GM20000 (cell line): Measurements from ENCODE around the gene PRKG1.

ENCODE experiments used
- DNase-seq: peaks from one replicate; pipeline ENCODE4 v3.0.0; 2012; ENCODE audit warnings: low spot score
- TF ChIP-seq, protein P1 (sequence below): IDR thresholded peaks from 2 replicates; pipeline ENCODE4 v1.5.1; 2012; ENCODE audit warnings: mild to moderate bottlenecking, control low read depth; ENCODE audit errors: extremely low read depth, missing control alignments

PRKG1 gene

GRCh38 chr10:52136921-52137320 is 1062.6 kb downstream of the PRKG1 start:
- DNase-seq, result no peak
- TF ChIP-seq, protein P1, sequence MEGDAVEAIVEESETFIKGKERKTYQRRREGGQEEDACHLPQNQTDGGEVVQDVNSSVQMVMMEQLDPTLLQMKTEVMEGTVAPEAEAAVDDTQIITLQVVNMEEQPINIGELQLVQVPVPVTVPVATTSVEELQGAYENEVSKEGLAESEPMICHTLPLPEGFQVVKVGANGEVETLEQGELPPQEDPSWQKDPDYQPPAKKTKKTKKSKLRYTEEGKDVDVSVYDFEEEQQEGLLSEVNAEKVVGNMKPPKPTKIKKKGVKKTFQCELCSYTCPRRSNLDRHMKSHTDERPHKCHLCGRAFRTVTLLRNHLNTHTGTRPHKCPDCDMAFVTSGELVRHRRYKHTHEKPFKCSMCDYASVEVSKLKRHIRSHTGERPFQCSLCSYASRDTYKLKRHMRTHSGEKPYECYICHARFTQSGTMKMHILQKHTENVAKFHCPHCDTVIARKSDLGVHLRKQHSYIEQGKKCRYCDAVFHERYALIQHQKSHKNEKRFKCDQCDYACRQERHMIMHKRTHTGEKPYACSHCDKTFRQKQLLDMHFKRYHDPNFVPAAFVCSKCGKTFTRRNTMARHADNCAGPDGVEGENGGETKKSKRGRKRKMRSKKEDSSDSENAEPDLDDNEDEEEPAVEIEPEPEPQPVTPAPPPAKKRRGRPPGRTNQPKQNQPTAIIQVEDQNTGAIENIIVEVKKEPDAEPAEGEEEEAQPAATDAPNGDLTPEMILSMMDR, result no peak

DNA sequence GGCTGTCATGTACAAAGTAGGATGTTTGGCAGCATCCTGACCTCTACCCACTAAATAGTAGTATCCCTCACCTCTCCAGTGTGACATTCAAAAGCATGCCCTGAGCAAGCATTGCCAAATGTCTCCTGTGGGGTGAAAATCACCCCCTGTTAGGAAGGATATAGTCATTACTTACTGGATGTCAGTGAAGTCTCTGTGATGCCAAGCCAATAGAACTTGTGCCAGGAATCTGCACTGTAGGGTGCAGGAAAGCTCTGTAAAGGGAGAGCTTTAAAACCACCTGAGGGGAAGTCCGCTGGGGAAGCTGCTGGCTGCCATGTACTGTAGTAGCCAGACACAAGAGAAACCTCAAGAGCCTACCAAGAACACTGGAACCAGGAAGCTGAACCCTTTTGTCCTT is 1069.1 kb downstream of the PRKG1 start:
- DNase-seq, result no peak
- TF ChIP-seq, protein P1, result no peak

GRCh38 chr10:52145636-52146035 is 1071.3 kb downstream of the PRKG1 start:
- no peak for DNase-seq
- TF ChIP-seq, protein P1, result no peak

DNA sequence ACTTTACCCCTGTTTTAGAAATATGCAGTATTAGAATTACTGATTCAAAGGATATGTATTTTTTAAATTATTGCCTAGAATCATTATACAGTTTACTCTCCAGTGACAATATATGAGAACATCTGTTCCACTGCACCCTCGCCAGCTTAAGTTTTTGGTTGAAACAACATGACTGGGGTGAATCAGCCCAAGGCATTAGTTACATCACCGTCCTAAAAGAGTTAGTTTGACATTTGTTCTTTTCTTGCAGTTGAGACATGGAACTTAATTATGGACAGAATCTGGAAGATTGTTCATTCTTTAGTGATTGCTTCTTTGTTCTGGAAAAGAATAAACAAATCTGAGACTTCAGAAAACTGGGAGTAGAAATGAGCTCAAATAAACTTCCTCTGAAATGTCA is 1072.5 kb downstream of the PRKG1 start:
- TF ChIP-seq, protein P1, result no peak
- no peak for DNase-seq

DNA sequence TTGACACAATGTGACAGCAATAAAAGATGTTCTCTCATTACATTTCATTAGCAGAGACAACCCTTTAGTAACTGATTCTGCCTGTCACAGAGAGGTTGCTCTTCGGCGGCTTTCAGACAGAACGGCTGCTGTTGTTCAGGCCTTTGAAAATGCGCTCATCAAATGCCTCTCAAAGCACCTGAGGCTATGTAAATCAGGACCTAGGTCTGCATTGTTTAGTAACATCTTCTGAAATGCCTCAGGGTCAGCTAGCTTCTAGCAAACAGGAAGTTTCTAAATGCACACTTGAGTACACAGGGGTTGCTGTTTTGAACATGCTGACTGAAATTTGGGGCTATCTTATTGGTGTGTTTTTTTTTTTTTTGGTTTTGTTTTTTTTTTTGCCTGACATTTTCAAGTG is 1096.5 kb downstream of the PRKG1 start:
- TF ChIP-seq, protein P1, result no peak
- DNase-seq, result no peak

GRCh38 chr10:52172581-52172980 is 1098.3 kb downstream of the PRKG1 start:
- TF ChIP-seq, protein P1, result no peak
- no peak for DNase-seq

- DNase-seq, result no peak
- TF ChIP-seq, protein P1, result no peak
Measured at GRCh38 chr10:52185256-52185655, 1111.0 kb downstream of the PRKG1 start.
